HEK293T (cell line): ENCODE data around the gene MAP3K14.

ENCODE experiments used
- CTCF ChIA-PET: fragments of 350-600 bp; formaldehyde crosslinking; extraction: SDS; loops from one replicate; lab custom pipeline; 2021; ENCODE audit warnings: antibody characterized with exemption, inconsistent platforms; lab: Yijun Ruan, JAX
- POLR2A ChIA-PET: fragments of 350-600 bp; formaldehyde crosslinking; extraction: SDS; loops from one replicate; lab custom pipeline; 2020; ENCODE audit warnings: antibody characterized with exemption, inconsistent platforms; lab: Yijun Ruan, JAX
- DNase-seq: peaks from one replicate; pipeline ENCODE4 v3.0.0; 2012; ENCODE audit warnings: mixed read lengths; ENCODE audit errors: extremely low spot score
- ARNT ChIP-seq: fragments of 450-650 bp; IDR thresholded peaks from 2 replicates; pipeline ENCODE4 v1.6.1; 2017; ENCODE audit warnings: mild to moderate bottlenecking
- BHLHE40 ChIP-seq: fragments of 450-650 bp; IDR thresholded peaks from 2 replicates; pipeline ENCODE4 v1.6.1; 2016; ENCODE audit warnings: mild to moderate bottlenecking, moderate library complexity, borderline replicate concordance
- CTBP1 ChIP-seq: fragments of 450-650 bp; IDR thresholded peaks from 2 replicates; pipeline ENCODE4 v1.6.1; 2016; ENCODE audit warnings: borderline replicate concordance
- ELF4 ChIP-seq: fragments of 450-650 bp; IDR thresholded peaks from 2 replicates; pipeline ENCODE4 v1.6.1; 2017; ENCODE audit warnings: antibody characterized with exemption
- FOXA1 ChIP-seq: fragments of 450-650 bp; IDR thresholded peaks from 2 replicates; pipeline ENCODE4 v1.6.1; 2016; ENCODE audit warnings: mild to moderate bottlenecking
- FOXK2 ChIP-seq: fragments of 450-650 bp; IDR thresholded peaks from 2 replicates; pipeline ENCODE4 v1.6.1; 2016; ENCODE audit warnings: mild to moderate bottlenecking
- FOXM1 ChIP-seq: fragments of 450-650 bp; IDR thresholded peaks from 2 replicates; pipeline ENCODE4 v1.6.1; 2017; ENCODE audit warnings: mild to moderate bottlenecking, borderline replicate concordance
- HDGF ChIP-seq: fragments of 450-650 bp; IDR thresholded peaks from 2 replicates; pipeline ENCODE4 v1.6.1; 2017; ENCODE audit warnings: antibody characterized with exemption, borderline replicate concordance
- L3MBTL2 ChIP-seq: fragments of 450-650 bp; conservative IDR thresholded peaks from 2 replicates; pipeline ENCODE4 v1.6.1; 2016; ENCODE audit warnings: mild to moderate bottlenecking
- LEF1 ChIP-seq: fragments of 450-650 bp; IDR thresholded peaks from 2 replicates; pipeline ENCODE4 v1.6.1; 2017; ENCODE audit warnings: mild to moderate bottlenecking, borderline replicate concordance
- NFRKB ChIP-seq: fragments of 450-650 bp; IDR thresholded peaks from 2 replicates; pipeline ENCODE4 v1.6.1; 2016; ENCODE audit warnings: mild to moderate bottlenecking, moderate library complexity
- PKNOX1 ChIP-seq: fragments of 450-650 bp; IDR thresholded peaks from 2 replicates; pipeline ENCODE4 v1.6.1; 2016
- SP1 ChIP-seq: fragments of 450-650 bp; IDR thresholded peaks from 2 replicates; pipeline ENCODE4 v1.6.1; 2017
- SUZ12 ChIP-seq: fragments of 450-650 bp; IDR thresholded peaks from 2 replicates; pipeline ENCODE4 v1.6.1; 2016; ENCODE audit warnings: mild to moderate bottlenecking
- TARDBP ChIP-seq: fragments of 450-650 bp; IDR thresholded peaks from 2 replicates; pipeline ENCODE4 v1.6.1; 2016
- ZNF384 ChIP-seq: fragments of 450-650 bp; IDR thresholded peaks from 2 replicates; pipeline ENCODE4 v1.6.1; 2016

The MAP3K14 gene

GRCh38 chr17:45276031-45276430 is 40.8 kb downstream of the MAP3K14 start:
- POLR2A ChIA-PET: no interaction called here
- no peak for DNase-seq
- CTCF ChIA-PET: interaction anchor here (0.6 to 3.3 kb wide), 9 partner anchors 12 to 109 kb away, joined by 4 to 28 read pairs (median 5); no protein-coding TSS in a partner anchor
- no peak for TF ChIP-seq NFRKB
- TF ChIP-seq FOXM1: no peak
- TF ChIP-seq ZNF384: no peak
- TF ChIP-seq CTBP1: no peak
- no peak for TF ChIP-seq SUZ12
- TF ChIP-seq L3MBTL2: no peak

GRCh38 chr17:45274033-45274432 is 42.8 kb downstream of the MAP3K14 start:
- CTCF ChIA-PET: interaction anchor here (1.0 kb wide), 1 partner anchor 43 kb away, joined by 3 read pairs; no protein-coding TSS in a partner anchor

GRCh38 chr17:45273551-45273957 is 43.3 kb downstream of the MAP3K14 start:
- POLR2A ChIA-PET: no interaction called here
- DNase-seq: no peak
- CTCF ChIA-PET: no interaction called here
- TF ChIP-seq L3MBTL2 (no peak), ZNF384 (no peak), SUZ12 (no peak), FOXM1 (no peak), SP1 (no peak), NFRKB (no peak), FOXK2 (no peak), HDGF (no peak), PKNOX1 (no peak), FOXA1 (no peak), BHLHE40 (no peak)

More at GRCh38 chr17:45274033-45274432, 42.8 kb downstream of the MAP3K14 start:
- no peak for DNase-seq
- POLR2A ChIA-PET: no interaction called here
- no peak for TF ChIP-seq TARDBP
- TF ChIP-seq SP1: no peak
- TF ChIP-seq CTBP1: no peak
- TF ChIP-seq BHLHE40: no peak
- TF ChIP-seq FOXM1: no peak
- no peak for TF ChIP-seq PKNOX1
- TF ChIP-seq ZNF384: no peak
- no peak for TF ChIP-seq HDGF
- TF ChIP-seq LEF1: no peak
- no peak for TF ChIP-seq NFRKB
- TF ChIP-seq FOXK2: no peak

GRCh38 chr17:45271603-45272002 is 45.2 kb downstream of the MAP3K14 start:
- no peak for DNase-seq
- ChIA-PET CTCF (interaction anchor here (0.6 to 1.7 kb wide), 6 partner anchors 12 to 39 kb away, joined by 3 to 6 read pairs (median 4); no protein-coding TSS in a partner anchor), POLR2A (interaction anchor here (0.6 kb wide), 1 partner anchor 76 kb away, joined by 3 read pairs; no protein-coding TSS in a partner anchor)
- TF ChIP-seq FOXM1 (no peak), TARDBP (no peak), LEF1 (no peak), BHLHE40 (no peak), SUZ12 (no peak), NFRKB (no peak), SP1 (no peak), PKNOX1 (no peak), ZNF384 (no peak), ARNT (no peak), L3MBTL2 (no peak), FOXA1 (no peak), CTBP1 (no peak), HDGF (no peak), FOXK2 (no peak), ELF4 (no peak)

GRCh38 chr17:45270828-45271418 is 45.9 kb downstream of the MAP3K14 start:
- POLR2A ChIA-PET: interaction anchor here (1.1 kb wide), 1 partner anchor 79 kb away, joined by 3 read pairs; no protein-coding TSS in a partner anchor
- DNase-seq: peak; percentile 74
- CTCF ChIA-PET: interaction anchor here (0.9 to 1.7 kb wide), 4 partner anchors 12 to 51 kb away, joined by 3 to 6 read pairs (median 4); no protein-coding TSS in a partner anchor
- no peak for TF ChIP-seq FOXK2
- no peak for TF ChIP-seq ZNF384
- TF ChIP-seq PKNOX1: no peak
- TF ChIP-seq TARDBP: no peak
- no peak for TF ChIP-seq LEF1
- TF ChIP-seq FOXA1: no peak
- TF ChIP-seq HDGF: no peak
- no peak for TF ChIP-seq NFRKB
- TF ChIP-seq ELF4: no peak
- TF ChIP-seq FOXM1: no peak
- TF ChIP-seq ARNT: no peak
- no peak for TF ChIP-seq SP1
- no peak for TF ChIP-seq SUZ12
- no peak for TF ChIP-seq BHLHE40
